Body of pancreas (tissue), 4 donors: ENCODE measurements around the gene CTBP1. TPM values are rescaled to one million over a fixed set of nuclear protein-coding genes. Genes with fewer than 3 reads are reported as not detected.
A peak's percentile ranks its signal among the peaks of the same experiment; 100 is the strongest.
"Not testable (repeated sequence)": the region's sequence is repeated elsewhere in the genome, so short reads cannot be mapped to it uniquely, and the experiment has no call there.

Source experiments
- ATAC-seq: fragments of 150-250 bp; one replicate; pipeline ENCODE4 v1.9.1; 2016
- DNase-seq, 4 donors: peaks; one replicate each; pipeline ENCODE4 v3.0.0-alpha.2; 2019
- H3K27ac ChIP-seq, 4 donors: fragments of 200-600 bp; sonication (generic); 1 replicate in 3 of 4; 2 replicates in 1 of 4; pipeline versions ENCODE4 v1.5.1 to v1.6.1; 2016 to 2019; ENCODE audit warnings: mild to moderate bottlenecking in 1 of 4, mixed read lengths in 1 of 4, moderate library complexity in 1 of 4
- H3K27me3 ChIP-seq, 2 donors: fragments of 200-600 bp; sonication (generic); one replicate each; pipeline ENCODE4 v1.6.0; 2016; ENCODE audit warnings: mild to moderate bottlenecking in 1 of 2
- H3K36me3 ChIP-seq, 2 donors: fragments of 200-600 bp; sonication (generic); replicated peaks in 1 of 2; 2 replicates each; pipeline ENCODE4 v1.5.1; 2016; ENCODE audit warnings: low read depth in 2 of 2; ENCODE audit not compliant: insufficient read depth in 1 of 2
- H3K4me1 ChIP-seq: fragments of 200-600 bp; sonication (generic); one replicate; pipeline ENCODE4 v1.6.0; 2016
- H3K4me3 ChIP-seq, 2 donors: fragments of 200-600 bp; sonication (generic); 1 replicate in 1 of 2; 2 replicates in 1 of 2; pipeline ENCODE4 v1.5.1; 2016 to 2019
- H3K9me3 ChIP-seq, 3 donors: fragments of 200-600 bp; sonication (generic); 1 replicate in 2 of 3; 2 replicates in 1 of 3; pipeline ENCODE4 v1.5.1; 2016
- POLR2A ChIP-seq, 3 donors: fragments of 450-650 bp; IDR thresholded peaks; one replicate each; pipeline ENCODE4 v1.6.1; 2016; ENCODE audit warnings: antibody characterized with exemption in 3 of 3, mild to moderate bottlenecking in 2 of 3
- WGBS, 2 donors: methylation state at CpG; one replicate each; pipeline ENCODE4 v1.1.5; 2017; 5-methylcytosine and 5-hydroxymethylcytosine counted together
- intact Hi-C: fragments of 100-400 bp; cut with DNase I; formaldehyde crosslinking; loops from one replicate; pipeline ENCODE4 v1.15.1; 2023
- total RNA-seq, 2 donors: library from RNA; depleted of rRNA; stranded (reverse); fragments of >200 nt; gene quantifications; one replicate each; pipeline ENCODE4 v1.1.0, GENCODE V29; 2016
- TF ChIP-seq, protein P1 (sequence below), 7 experiments: fragments of 450-650 bp in 4 of 7; fragments of 200-600 bp in 3 of 7; sonication (generic) in 3 of 7; IDR thresholded peaks; one replicate each; pipeline ENCODE4 v1.5.1; 2016 to 2019; ENCODE audit warnings: antibody characterized with exemption in 7 of 7

Gene CTBP1
- total RNA-seq, 2 donors from 2014 or later = 148 to 458 TPM

DNA sequence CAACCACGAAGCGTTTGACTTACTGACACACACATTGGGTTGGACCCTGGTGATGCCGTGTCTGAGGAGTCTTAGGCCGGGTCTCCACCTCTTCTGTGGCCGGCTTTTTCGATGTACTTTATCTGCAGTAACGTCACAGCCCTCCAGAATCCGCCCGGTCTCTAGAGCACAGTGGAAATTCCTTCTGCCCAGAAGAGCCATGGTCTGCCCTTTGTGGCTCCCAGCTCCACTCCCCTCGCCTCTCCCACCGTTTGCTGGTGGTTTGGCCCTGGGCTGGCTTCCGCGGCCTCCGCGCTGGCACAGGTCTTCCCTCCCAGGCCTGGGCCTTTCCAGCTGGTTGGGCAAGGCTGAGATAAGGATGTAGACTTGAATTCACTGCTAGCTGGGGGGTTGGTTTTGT lies 45.1 kb upstream of the CTBP1 start:
- H3K36me3 ChIP-seq = peaks cover 0 to 4% of the 10 kb centered on the region in 2 donors
- no peaks in the 10 kb centered on the region for H3K9me3 ChIP-seq
- ATAC-seq (no peak), DNase-seq (peak in 3 of 4 donors; percentile 51 to 59 (median 58))
- H3K27me3 ChIP-seq = no peaks in the 10 kb centered on the region
- intact Hi-C loops = no loop called here
- 34 to 49% methylated on average over 15 of the region's 15 CpGs for WGBS, 2 donors
- TF ChIP-seq POLR2A (IDR thresholded peaks at IDR 0.05) = no peak
- TF ChIP-seq, protein P1, sequence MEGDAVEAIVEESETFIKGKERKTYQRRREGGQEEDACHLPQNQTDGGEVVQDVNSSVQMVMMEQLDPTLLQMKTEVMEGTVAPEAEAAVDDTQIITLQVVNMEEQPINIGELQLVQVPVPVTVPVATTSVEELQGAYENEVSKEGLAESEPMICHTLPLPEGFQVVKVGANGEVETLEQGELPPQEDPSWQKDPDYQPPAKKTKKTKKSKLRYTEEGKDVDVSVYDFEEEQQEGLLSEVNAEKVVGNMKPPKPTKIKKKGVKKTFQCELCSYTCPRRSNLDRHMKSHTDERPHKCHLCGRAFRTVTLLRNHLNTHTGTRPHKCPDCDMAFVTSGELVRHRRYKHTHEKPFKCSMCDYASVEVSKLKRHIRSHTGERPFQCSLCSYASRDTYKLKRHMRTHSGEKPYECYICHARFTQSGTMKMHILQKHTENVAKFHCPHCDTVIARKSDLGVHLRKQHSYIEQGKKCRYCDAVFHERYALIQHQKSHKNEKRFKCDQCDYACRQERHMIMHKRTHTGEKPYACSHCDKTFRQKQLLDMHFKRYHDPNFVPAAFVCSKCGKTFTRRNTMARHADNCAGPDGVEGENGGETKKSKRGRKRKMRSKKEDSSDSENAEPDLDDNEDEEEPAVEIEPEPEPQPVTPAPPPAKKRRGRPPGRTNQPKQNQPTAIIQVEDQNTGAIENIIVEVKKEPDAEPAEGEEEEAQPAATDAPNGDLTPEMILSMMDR (IDR thresholded peaks at IDR 0.05) = no peak
- H3K4me3 ChIP-seq = no peak overlapping the region
- peak overlapping the region in 1 of 4 donors; percentile 50 for H3K27ac ChIP-seq
- peaks cover 48% of the 10 kb centered on the region for H3K4me1 ChIP-seq

GRCh38 chr4:1293531-1293941 lies 44.6 kb upstream of the CTBP1 start:
- Histone ChIP-seq H3K27ac (peak overlapping the region in 1 of 4 donors; percentile 50), H3K27me3 (no peaks in the 10 kb centered on the region), H3K4me1 (peaks cover 47% of the 10 kb centered on the region), H3K4me3 (no peak overlapping the region), H3K36me3 (peaks cover 0 to 4% of the 10 kb centered on the region in 2 donors), H3K9me3 (no peaks in the 10 kb centered on the region)
- WGBS, 2 donors = 72 to 93% methylated on average over 3 to 4 of the region's 4 CpGs
- intact Hi-C loops = no loop called here
- TF ChIP-seq POLR2A (IDR thresholded peaks at IDR 0.05) = no peak
- TF ChIP-seq, protein P1 (IDR thresholded peaks at IDR 0.05) = no peak
- ATAC-seq (no peak), DNase-seq (no peak)

GRCh38 chr4:1292703-1293011 lies 43.7 kb upstream of the CTBP1 start:
- intact Hi-C loops, DNase-seq, H3K27me3 ChIP-seq, H3K36me3 ChIP-seq, H3K4me3 ChIP-seq, H3K9me3 ChIP-seq, ATAC-seq: not testable (repeated sequence)
- Histone ChIP-seq H3K4me1 (peaks cover 47% of the 10 kb centered on the region), H3K27ac (peak overlapping the region in 1 of 4 donors; percentile 27)
- WGBS, 2 donors = 89 to 90% methylated on average over 8 of the region's 8 CpGs

DNA sequence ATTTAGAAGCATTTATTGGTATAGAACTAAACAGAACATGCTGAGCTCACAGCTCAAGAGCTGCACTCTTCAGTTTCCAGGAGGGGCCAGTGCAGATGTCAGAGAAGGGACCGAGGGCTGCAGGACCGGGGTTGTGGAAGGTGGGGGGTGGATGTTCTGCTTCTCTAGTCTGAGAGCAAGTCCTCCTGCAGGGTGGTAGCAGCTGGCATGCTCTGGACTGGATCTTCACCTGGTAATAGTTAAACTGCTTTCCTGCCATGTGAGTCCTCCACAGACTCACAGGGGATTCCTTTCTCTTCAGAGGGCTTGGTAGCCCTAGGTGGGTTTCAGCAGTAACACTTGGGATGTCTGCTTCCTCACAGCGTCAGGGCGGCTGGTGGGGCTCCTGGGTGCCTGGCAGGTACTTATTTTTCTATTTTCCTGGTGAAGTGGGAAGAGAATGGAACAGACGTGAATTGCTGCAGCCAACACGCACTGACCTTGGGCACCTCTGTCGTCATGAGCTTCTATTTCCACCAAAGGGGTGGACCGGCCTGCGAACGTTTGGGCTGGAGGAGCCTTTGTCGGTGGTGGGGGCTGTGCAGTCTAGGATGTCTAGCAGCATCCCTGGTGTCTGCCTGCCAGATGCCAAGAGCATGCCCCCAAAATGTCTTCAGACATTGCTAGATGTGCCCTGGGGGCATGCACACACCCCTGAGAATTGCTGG lies 43.2 kb upstream of the CTBP1 start:
- TF ChIP-seq POLR2A (IDR thresholded peaks at IDR 0.05) = no peak
- TF ChIP-seq, protein P1 (IDR thresholded peaks at IDR 0.05) = no peak
- Histone ChIP-seq H3K9me3 (no peaks in the 10 kb centered on the region), H3K4me3 (no peak overlapping the region), H3K4me1 (peaks cover 47% of the 10 kb centered on the region), H3K27ac (peak overlapping the region in 1 of 4 donors; percentile 27), H3K36me3 (no peaks in the 10 kb centered on the region), H3K27me3 (no peaks in the 10 kb centered on the region)
- no peak for DNase-seq
- 43 to 57% methylated on average over 6 to 11 of the region's 11 CpGs for WGBS, 2 donors
- ATAC-seq = no peak
- intact Hi-C loops = no loop called here

- no peak for DNase-seq
- TF ChIP-seq, protein P1 (IDR thresholded peaks at IDR 0.05) = no peak
- no peak for TF ChIP-seq POLR2A (IDR thresholded peaks at IDR 0.05)
- H3K9me3 ChIP-seq = no peaks in the 10 kb centered on the region
- H3K4me3 ChIP-seq = peak overlapping the region in 1 of 2 donors; percentile 82
- intact Hi-C loops = no loop called here
- WGBS, 2 donors = 25 to 26% methylated on average over 9 of the region's 9 CpGs
- no peak for ATAC-seq
- H3K27ac ChIP-seq = peak overlapping the region in 3 of 4 donors; percentile 84 to 95 (median 92)
- H3K36me3 ChIP-seq = no peaks in the 10 kb centered on the region
- peaks cover 47% of the 10 kb centered on the region for H3K4me1 ChIP-seq
- no peaks in the 10 kb centered on the region for H3K27me3 ChIP-seq
Observed at GRCh38 chr4:1291091-1291490, 42.2 kb upstream of the CTBP1 start.
